HepG2 (cell line): ENCODE results near the gene PAK1IP1. TPM values are rescaled to one million over a fixed set of nuclear protein-coding genes. Genes with fewer than 3 reads are reported as not detected.

Experiments used
- ELF1 ChIP-seq: sonication (generic); formaldehyde crosslinking; IDR thresholded peaks from 2 replicates; pipeline ENCODE4 v1.4.0; 2020; ENCODE audit warnings: missing genetic modification reagents
- ISX ChIP-seq: sonication (generic); formaldehyde crosslinking; conservative IDR thresholded peaks from 2 replicates; pipeline ENCODE4 v1.5.0; 2020; ENCODE audit warnings: missing genetic modification reagents
- KAT2B ChIP-seq: fragments of 150-350 bp; IDR thresholded peaks from 2 replicates; pipeline ENCODE4 v1.6.1; 2014; ENCODE audit warnings: low read depth, low read length, borderline replicate concordance
- PTBP1 ChIP-seq: fragments of 200-400 bp; formaldehyde crosslinking; IDR thresholded peaks from 2 replicates; pipeline ENCODE4 v1.6.1; 2018; ENCODE audit warnings: low read length, low read depth; ENCODE audit not compliant: poor library complexity, severe bottlenecking
- UBTF ChIP-seq: sonication (generic); formaldehyde crosslinking; IDR thresholded peaks from 2 replicates; pipeline ENCODE4 v1.4.0; 2020; ENCODE audit warnings: mild to moderate bottlenecking, missing genetic modification reagents
- ZBTB10 ChIP-seq: sonication (generic); formaldehyde crosslinking; IDR thresholded peaks from 2 replicates; pipeline ENCODE4 v1.4.0; 2020; ENCODE audit warnings: missing genetic modification reagents, borderline replicate concordance
- ZBTB33 ChIP-seq: sonication (generic); formaldehyde crosslinking; IDR thresholded peaks from 2 replicates; pipeline ENCODE4 v1.4.0; 2020; ENCODE audit warnings: missing genetic modification reagents
- ZNF562 ChIP-seq: sonication (generic); formaldehyde crosslinking; IDR thresholded peaks from 2 replicates; pipeline ENCODE4 v1.8.0; 2022; ENCODE audit warnings: missing genetic modification reagents, borderline replicate concordance
- ZNF567 ChIP-seq: sonication (generic); formaldehyde crosslinking; IDR thresholded peaks from 2 replicates; pipeline ENCODE4 v1.8.1; 2023; ENCODE audit warnings: mild to moderate bottlenecking, missing genetic modification reagents, borderline replicate concordance
- ZNF598 ChIP-seq: sonication (generic); formaldehyde crosslinking; IDR thresholded peaks from 2 replicates; pipeline ENCODE4 v1.5.1; 2020; ENCODE audit warnings: mild to moderate bottlenecking, missing genetic modification reagents, borderline replicate concordance
- ZNF605 ChIP-seq: sonication (generic); formaldehyde crosslinking; IDR thresholded peaks from 2 replicates; pipeline ENCODE4 v1.8.0; 2022; ENCODE audit warnings: mild to moderate bottlenecking, missing genetic modification reagents
- polyA plus RNA-seq, 8 experiments: library from polyadenylated mRNA; depleted of rRNA in 3 of 8; stranded (reverse) in 7 of 8; unstranded in 1 of 8; fragments of >200 nt; fragmentation: Illumina TruSeq in 4 of 8; extraction: Trizol in 4 of 8; gene quantifications; 2 replicates each; pipeline versions ENCODE4 v1.2.1 to v1.2.3, GENCODE V29; 2011 to 2016; ENCODE audit warnings: low read depth in 4 of 8, missing spikeins in 1 of 8, mixed read lengths in 1 of 8; ENCODE audit not compliant: insufficient read depth in 1 of 8
- total RNA-seq, 5 experiments: library from RNA; depleted of rRNA; stranded (reverse); fragments of >200 nt; fragmentation: Illumina TruSeq; extraction: Trizol; gene quantifications; 2 replicates each; pipeline ENCODE4 v1.2.3, GENCODE V29; 2016; ENCODE audit warnings: low read depth in 1 of 5
- TF ChIP-seq, protein P1 (sequence below): sonication (generic); formaldehyde crosslinking; IDR thresholded peaks from 2 replicates; pipeline ENCODE4 v1.5.0; 2020; ENCODE audit warnings: mild to moderate bottlenecking, missing genetic modification reagents
- TF ChIP-seq, protein P2 (sequence below): sonication (generic); formaldehyde crosslinking; IDR thresholded peaks from 2 replicates; pipeline ENCODE4 v1.5.0; 2020; ENCODE audit warnings: mild to moderate bottlenecking, missing genetic modification reagents
- TF ChIP-seq, protein P3 (sequence below): sonication (generic); formaldehyde crosslinking; IDR thresholded peaks from 2 replicates; pipeline ENCODE4 v1.8.1; 2022; ENCODE audit warnings: mild to moderate bottlenecking, missing genetic modification reagents

The PAK1IP1 gene
- total and polyA plus RNA-seq, 2 of the 13 experiments (the other 11 are each of a cell fraction or from before 2014, with no cell fraction given) = 23.4 to 66.2 TPM

DNA sequence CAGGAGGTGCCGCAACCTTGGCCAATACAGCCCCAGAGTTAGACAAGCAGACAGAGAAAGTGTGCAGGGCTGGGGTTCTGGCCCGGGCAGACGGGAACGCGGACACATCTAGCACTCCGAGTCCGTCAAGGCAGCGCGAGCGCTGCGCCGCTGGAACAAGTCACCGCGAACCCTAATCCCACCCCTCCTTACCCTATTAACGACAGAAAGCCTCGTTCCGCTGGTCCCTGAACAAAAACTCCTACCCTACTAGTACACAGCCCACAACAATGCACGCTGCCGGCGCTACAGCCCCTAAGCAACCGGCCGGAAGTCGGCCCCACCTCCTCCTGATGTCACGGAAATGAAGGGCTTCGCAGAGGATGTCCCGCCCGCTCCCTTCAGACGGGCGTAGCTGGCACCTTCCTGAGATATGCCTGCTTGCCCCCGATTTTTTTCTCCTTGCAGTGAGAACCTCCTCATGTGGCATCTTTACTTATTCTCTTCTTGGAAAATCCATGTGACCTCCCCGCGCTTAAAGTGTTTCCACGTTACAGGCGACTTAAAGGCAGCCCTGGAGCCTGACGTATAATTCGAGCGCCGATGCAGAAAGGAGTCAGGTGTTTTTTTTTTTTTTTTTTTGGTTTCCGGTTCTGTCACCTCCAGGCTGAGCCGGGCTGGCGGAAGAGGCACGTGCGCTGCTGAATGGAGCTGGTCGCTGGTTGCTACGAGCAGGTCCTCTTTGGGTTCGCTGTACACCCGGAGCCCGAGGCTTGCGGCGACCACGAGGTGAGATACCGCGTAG is at the start of gene PAK1IP1, which contains the start of gene C6orf52 (continued):
- TF ChIP-seq ZBTB10 (CRISPR knock-in tag) (no peak), ZNF567 (CRISPR knock-in tag) (peak; percentile 68; the same call in 1 of the 2 replicates), UBTF (peak; percentile 60), KAT2B (0 out of 2 replicates have a peak, but pooled peaks have one; percentile 14), ZBTB33 (CRISPR knock-in tag) (no peak), PTBP1 (peak; percentile 100), ELF1 (peak; percentile 82), ZNF605 (peak; percentile 96), ZNF598 (CRISPR knock-in tag) (no peak), ZNF562 (no peak), ISX (0 out of 2 replicates have a peak, but pooled peaks have one; percentile 4)
- TF ChIP-seq, protein P1, sequence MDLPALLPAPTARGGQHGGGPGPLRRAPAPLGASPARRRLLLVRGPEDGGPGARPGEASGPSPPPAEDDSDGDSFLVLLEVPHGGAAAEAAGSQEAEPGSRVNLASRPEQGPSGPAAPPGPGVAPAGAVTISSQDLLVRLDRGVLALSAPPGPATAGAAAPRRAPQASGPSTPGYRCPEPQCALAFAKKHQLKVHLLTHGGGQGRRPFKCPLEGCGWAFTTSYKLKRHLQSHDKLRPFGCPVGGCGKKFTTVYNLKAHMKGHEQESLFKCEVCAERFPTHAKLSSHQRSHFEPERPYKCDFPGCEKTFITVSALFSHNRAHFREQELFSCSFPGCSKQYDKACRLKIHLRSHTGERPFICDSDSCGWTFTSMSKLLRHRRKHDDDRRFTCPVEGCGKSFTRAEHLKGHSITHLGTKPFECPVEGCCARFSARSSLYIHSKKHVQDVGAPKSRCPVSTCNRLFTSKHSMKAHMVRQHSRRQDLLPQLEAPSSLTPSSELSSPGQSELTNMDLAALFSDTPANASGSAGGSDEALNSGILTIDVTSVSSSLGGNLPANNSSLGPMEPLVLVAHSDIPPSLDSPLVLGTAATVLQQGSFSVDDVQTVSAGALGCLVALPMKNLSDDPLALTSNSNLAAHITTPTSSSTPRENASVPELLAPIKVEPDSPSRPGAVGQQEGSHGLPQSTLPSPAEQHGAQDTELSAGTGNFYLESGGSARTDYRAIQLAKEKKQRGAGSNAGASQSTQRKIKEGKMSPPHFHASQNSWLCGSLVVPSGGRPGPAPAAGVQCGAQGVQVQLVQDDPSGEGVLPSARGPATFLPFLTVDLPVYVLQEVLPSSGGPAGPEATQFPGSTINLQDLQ (CRISPR knock-in tag) = no peak; the same call in 1 of the 2 replicates
- TF ChIP-seq, protein P2, sequence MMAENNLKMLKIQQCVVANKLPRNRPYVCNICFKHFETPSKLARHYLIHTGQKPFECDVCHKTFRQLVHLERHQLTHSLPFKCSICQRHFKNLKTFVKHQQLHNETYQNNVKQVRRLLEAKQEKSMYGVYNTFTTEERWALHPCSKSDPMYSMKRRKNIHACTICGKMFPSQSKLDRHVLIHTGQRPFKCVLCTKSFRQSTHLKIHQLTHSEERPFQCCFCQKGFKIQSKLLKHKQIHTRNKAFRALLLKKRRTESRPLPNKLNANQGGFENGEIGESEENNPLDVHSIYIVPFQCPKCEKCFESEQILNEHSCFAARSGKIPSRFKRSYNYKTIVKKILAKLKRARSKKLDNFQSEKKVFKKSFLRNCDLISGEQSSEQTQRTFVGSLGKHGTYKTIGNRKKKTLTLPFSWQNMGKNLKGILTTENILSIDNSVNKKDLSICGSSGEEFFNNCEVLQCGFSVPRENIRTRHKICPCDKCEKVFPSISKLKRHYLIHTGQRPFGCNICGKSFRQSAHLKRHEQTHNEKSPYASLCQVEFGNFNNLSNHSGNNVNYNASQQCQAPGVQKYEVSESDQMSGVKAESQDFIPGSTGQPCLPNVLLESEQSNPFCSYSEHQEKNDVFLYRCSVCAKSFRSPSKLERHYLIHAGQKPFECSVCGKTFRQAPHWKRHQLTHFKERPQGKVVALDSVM (CRISPR knock-in tag) = no peak; the same call in 1 of the 2 replicates
- TF ChIP-seq, protein P3, sequence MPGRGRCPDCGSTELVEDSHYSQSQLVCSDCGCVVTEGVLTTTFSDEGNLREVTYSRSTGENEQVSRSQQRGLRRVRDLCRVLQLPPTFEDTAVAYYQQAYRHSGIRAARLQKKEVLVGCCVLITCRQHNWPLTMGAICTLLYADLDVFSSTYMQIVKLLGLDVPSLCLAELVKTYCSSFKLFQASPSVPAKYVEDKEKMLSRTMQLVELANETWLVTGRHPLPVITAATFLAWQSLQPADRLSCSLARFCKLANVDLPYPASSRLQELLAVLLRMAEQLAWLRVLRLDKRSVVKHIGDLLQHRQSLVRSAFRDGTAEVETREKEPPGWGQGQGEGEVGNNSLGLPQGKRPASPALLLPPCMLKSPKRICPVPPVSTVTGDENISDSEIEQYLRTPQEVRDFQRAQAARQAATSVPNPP (CRISPR knock-in tag) = peak; percentile 81; the same call in 1 of the 2 replicates
